DMS53 treated with DMSO at 0.1 percent for 48 hours (cell line): ENCODE data around the gene RASD1.

Source experiments
- DNase-seq: peaks from one replicate; lab custom pipeline; 2025; ENCODE audit not compliant: unreplicated experiment; lab: John Stamatoyannopoulos, UW

RASD1 gene

DNA sequence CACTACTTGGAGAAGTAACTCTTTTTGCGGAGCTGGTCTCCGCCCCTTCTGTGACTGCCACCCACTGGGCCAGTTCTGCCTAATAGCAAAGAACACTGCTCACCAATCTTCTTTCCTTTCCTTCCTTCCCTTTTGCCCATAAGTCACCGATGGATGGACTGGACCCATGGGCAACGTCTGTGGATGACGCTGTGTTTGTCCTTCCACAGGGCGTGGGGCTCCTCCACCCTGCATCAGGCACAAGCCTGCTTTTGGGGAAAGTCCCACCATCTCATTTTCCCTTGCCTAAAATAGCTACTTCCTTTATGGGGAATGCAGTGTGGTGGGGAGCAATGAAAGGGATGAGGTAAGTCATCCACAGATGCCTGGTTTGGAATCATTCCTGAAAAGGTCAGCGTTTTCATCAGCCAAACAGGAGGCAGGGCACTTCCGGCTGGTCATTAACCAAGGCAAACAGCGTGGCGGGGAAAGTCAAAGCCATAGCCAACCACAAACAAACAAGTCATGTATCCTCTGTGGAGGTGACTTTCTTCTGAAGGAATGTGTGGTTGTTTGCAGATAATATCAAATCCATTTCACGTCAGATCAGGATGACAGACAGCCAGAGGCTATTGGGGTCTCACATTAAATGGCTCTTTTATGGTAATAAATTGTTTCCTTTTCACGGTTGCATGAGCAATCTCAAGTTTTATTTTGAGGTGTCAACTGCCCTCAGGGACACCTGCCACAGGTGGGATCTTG, 50.1 kb downstream of the RASD1 start:
- DNase-seq = peak; percentile 71

- DNase-seq = no peak
These were observed 50.8 kb downstream of the RASD1 start for GRCh38 chr17:17445296-17445924.
